Suprapubic skin (tissue), 4 donors: ENCODE data around the gene CIRBP.

Experiments used
- POLR2A ChIP-seq, 2 donors: fragments of 450-650 bp; IDR thresholded peaks; one replicate each; pipeline ENCODE4 v1.6.1; 2017; ENCODE audit warnings: antibody characterized with exemption in 2 of 2, mild to moderate bottlenecking in 2 of 2, moderate library complexity in 2 of 2
- POLR2AphosphoS5 ChIP-seq, 3 donors: sonication (generic); formaldehyde crosslinking; IDR thresholded peaks; one replicate each; pipeline ENCODE4 v1.6.1; 2017; ENCODE audit warnings: antibody characterized with exemption in 3 of 3
- TF ChIP-seq, protein P1 (sequence below), 2 donors: fragments of 200-600 bp in 1 of 2; fragments of 450-650 bp in 1 of 2; sonication (generic) in 1 of 2; IDR thresholded peaks; one replicate each; pipeline ENCODE4 v1.5.1; 2016 to 2019; ENCODE audit warnings: antibody characterized with exemption in 2 of 2, mild to moderate bottlenecking in 1 of 2, moderate library complexity in 1 of 2

DNA sequence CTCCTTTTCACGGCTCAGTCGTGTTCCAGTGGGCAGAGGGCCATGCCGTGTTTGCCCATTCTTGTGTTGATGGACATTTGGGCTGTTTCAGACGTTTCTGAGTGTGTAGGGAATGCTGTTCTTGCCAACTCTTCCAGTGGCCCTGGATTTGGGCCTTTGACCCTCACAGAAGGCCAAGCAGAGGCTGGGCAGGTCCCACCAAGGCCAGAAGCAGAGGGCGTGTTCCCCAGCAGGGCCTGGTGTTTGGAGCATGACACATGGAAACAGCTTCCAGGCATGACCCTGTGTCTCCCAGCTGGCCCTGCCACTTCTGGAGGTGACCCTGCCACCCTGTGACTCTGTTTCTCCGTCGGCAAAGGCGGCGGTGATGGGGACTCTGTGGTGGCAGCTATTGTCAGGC lies 52.4 kb downstream of the CIRBP start:
- TF ChIP-seq, protein P1, sequence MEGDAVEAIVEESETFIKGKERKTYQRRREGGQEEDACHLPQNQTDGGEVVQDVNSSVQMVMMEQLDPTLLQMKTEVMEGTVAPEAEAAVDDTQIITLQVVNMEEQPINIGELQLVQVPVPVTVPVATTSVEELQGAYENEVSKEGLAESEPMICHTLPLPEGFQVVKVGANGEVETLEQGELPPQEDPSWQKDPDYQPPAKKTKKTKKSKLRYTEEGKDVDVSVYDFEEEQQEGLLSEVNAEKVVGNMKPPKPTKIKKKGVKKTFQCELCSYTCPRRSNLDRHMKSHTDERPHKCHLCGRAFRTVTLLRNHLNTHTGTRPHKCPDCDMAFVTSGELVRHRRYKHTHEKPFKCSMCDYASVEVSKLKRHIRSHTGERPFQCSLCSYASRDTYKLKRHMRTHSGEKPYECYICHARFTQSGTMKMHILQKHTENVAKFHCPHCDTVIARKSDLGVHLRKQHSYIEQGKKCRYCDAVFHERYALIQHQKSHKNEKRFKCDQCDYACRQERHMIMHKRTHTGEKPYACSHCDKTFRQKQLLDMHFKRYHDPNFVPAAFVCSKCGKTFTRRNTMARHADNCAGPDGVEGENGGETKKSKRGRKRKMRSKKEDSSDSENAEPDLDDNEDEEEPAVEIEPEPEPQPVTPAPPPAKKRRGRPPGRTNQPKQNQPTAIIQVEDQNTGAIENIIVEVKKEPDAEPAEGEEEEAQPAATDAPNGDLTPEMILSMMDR (IDR thresholded peaks at IDR 0.05) = no peak
- TF ChIP-seq POLR2AphosphoS5 (IDR thresholded peaks at IDR 0.05) = no peak
- no peak for TF ChIP-seq POLR2A (IDR thresholded peaks at IDR 0.05)
